Activated T-cell treated with anti-CD3 and anti-CD28 coated beads for 1 hour (primary cell): ENCODE data around the gene C1orf21.

Experiments used
- DNase-seq: peaks from one replicate; pipeline ENCODE4 v3.0.0-alpha.2; 2020; ENCODE audit warnings: low read depth

C1orf21 gene

GRCh38 chr1:184660462-184661191 is 273.8 kb downstream of the C1orf21 start:
- DNase-seq = no peak

- DNase-seq = no peak
Observed at GRCh38 chr1:184661801-184662200, 275.0 kb downstream of the C1orf21 start.

- peak; percentile 10 for DNase-seq
Observed at GRCh38 chr1:184664042-184664660, 277.3 kb downstream of the C1orf21 start.

GRCh38 chr1:184664661-184665060 is 277.8 kb downstream of the C1orf21 start:
- DNase-seq = no peak

GRCh38 chr1:184665360-184665759 is 278.5 kb downstream of the C1orf21 start:
- DNase-seq = no peak

GRCh38 chr1:184669391-184669790 is 282.6 kb downstream of the C1orf21 start:
- DNase-seq = no peak

GRCh38 chr1:184672013-184672726 is 285.3 kb downstream of the C1orf21 start:
- DNase-seq = no peak

- DNase-seq = no peak
Observed at GRCh38 chr1:184673305-184673704, 286.5 kb downstream of the C1orf21 start.

- DNase-seq = no peak
Observed at GRCh38 chr1:184677344-184677743, 290.5 kb downstream of the C1orf21 start.
